GM23248 (cell line): ENCODE results near the gene EHBP1L1. TPM values are rescaled to one million over a fixed set of nuclear protein-coding genes. Genes with fewer than 3 reads are reported as not detected.

Experiments used
- DNase-seq: peaks from one replicate; pipeline ENCODE4 v3.0.0-alpha.2; 2015
- H2AFZ ChIP-seq: fragments of 200-600 bp; sonication (generic); 2 replicates; pipeline ENCODE4 v1.6.1; 2016; ENCODE audit warnings: antibody characterized with exemption
- H3F3A ChIP-seq: fragments of 200-600 bp; sonication (generic); 2 replicates; pipeline ENCODE4 v1.6.1; 2016; ENCODE audit warnings: mild to moderate bottlenecking, antibody characterized with exemption, mixed run types; ENCODE audit not compliant: insufficient read depth
- H3K27ac ChIP-seq: fragments of 200-600 bp; sonication (generic); 2 replicates; pipeline ENCODE4 v1.5.1; 2016; ENCODE audit warnings: mild to moderate bottlenecking
- H3K27me3 ChIP-seq: fragments of 200-600 bp; sonication (generic); replicated peaks from 2 replicates; pipeline ENCODE4 v1.6.1; 2016; ENCODE audit warnings: mild to moderate bottlenecking; ENCODE audit not compliant: insufficient read depth
- H3K36me3 ChIP-seq: fragments of 200-600 bp; sonication (generic); 2 replicates; pipeline ENCODE4 v1.6.1; 2016; ENCODE audit warnings: low read depth, mild to moderate bottlenecking
- H3K4me1 ChIP-seq: fragments of 200-600 bp; sonication (generic); 2 replicates; pipeline ENCODE4 v1.6.1; 2016; ENCODE audit warnings: mild to moderate bottlenecking; ENCODE audit not compliant: insufficient read depth
- H3K4me2 ChIP-seq: fragments of 200-600 bp; sonication (generic); one replicate; pipeline ENCODE4 v1.6.1; 2016; ENCODE audit warnings: mild to moderate bottlenecking; ENCODE audit not compliant: unreplicated experiment
- H3K4me3 ChIP-seq: fragments of 200-600 bp; sonication (generic); 2 replicates; pipeline ENCODE4 v1.5.1; 2016; ENCODE audit warnings: mild to moderate bottlenecking
- H3K79me2 ChIP-seq: fragments of 200-600 bp; sonication (generic); 2 replicates; pipeline ENCODE4 v1.6.1; 2016; ENCODE audit warnings: mild to moderate bottlenecking; ENCODE audit not compliant: insufficient read depth
- H3K9ac ChIP-seq: fragments of 200-600 bp; sonication (generic); 2 replicates; pipeline ENCODE4 v1.6.1; 2016; ENCODE audit warnings: mild to moderate bottlenecking
- H3K9me2 ChIP-seq: fragments of 200-600 bp; sonication (generic); 2 replicates; pipeline ENCODE4 v1.6.1; 2016; ENCODE audit warnings: mixed run types, mild to moderate bottlenecking, moderate library complexity; ENCODE audit not compliant: insufficient read depth
- H3K9me3 ChIP-seq: fragments of 200-600 bp; sonication (generic); one replicate; pipeline ENCODE4 v1.6.1; 2017; ENCODE audit warnings: low read depth
- H4K20me1 ChIP-seq: fragments of 200-600 bp; sonication (generic); 2 replicates; pipeline ENCODE4 v1.6.0; 2016; ENCODE audit not compliant: insufficient read depth
- EZH2 ChIP-seq: fragments of 200-600 bp; sonication (generic); IDR thresholded peaks from 2 replicates; pipeline ENCODE4 v1.6.1; 2018; ENCODE audit warnings: antibody characterized with exemption, mild to moderate bottlenecking; ENCODE audit not compliant: insufficient read depth, poor library complexity, severe bottlenecking
- EZH2phosphoT487 ChIP-seq: fragments of 200-600 bp; sonication (generic); IDR thresholded peaks from 2 replicates; pipeline ENCODE4 v1.6.1; 2018; ENCODE audit warnings: antibody characterized with exemption, moderate library complexity, mild to moderate bottlenecking, low read depth; ENCODE audit not compliant: insufficient read depth
- WGBS, 2 experiments: methylation state at CpG; one replicate each; pipeline ENCODE4 v1.1.6; 2015 to 2017; ENCODE audit warnings: low lambda C conversion rate in 2 of 2, low coverage in 1 of 2; ENCODE audit errors: missing lambda C conversion rate in 2 of 2; 5-methylcytosine and 5-hydroxymethylcytosine counted together
- in situ Hi-C: fragments of 300-500 bp; cut with MboI; formaldehyde crosslinking; loops from 2 replicates; pipeline ENCODE4 v1.15.0; 2020
- polyA plus RNA-seq: library from polyadenylated mRNA; unstranded; fragments of >200 nt; fragmentation: Nextera tagmentation; extraction: Ambion mirVana; gene quantifications from 2 replicates; pipeline ENCODE4 v1.2.1, GENCODE V29; 2016
- total RNA-seq: library from RNA; depleted of rRNA; stranded (reverse); fragments of >200 nt; shearing (Covaris generic); gene quantifications from 2 replicates; pipeline ENCODE4 v1.2.3, GENCODE V29; 2014

Gene EHBP1L1
- total and polyA plus RNA-seq, 2 experiments from 2014 or later: 11.5 to 85.5 TPM

GRCh38 chr11:65542738-65543390, 33.0 kb upstream of the EHBP1L1 start:
- Histone ChIP-seq H3K79me2 (no peaks in the 10 kb centered on the region), H3K27ac (no peak overlapping the region), H3K4me3 (no peak overlapping the region), H3F3A (peaks cover 33% of the 10 kb centered on the region), H2AFZ (no peak overlapping the region), H3K9ac (no peak overlapping the region), H3K36me3 (0 out of 2 replicates have a peak, but pooled peaks cover 3% of the 10 kb centered on the region), H3K27me3 (no peaks in the 10 kb centered on the region), H3K9me2 (no peaks in the 10 kb centered on the region), H3K4me1 (no peaks in the 10 kb centered on the region; the same call in 1 of the 2 replicates), H3K9me3 (no peaks in the 10 kb centered on the region), H4K20me1 (no peaks in the 10 kb centered on the region), H3K4me2 (no peak overlapping the region)
- 67 to 78% methylated on average over 3 of the region's 3 CpGs for WGBS, 2 experiments
- TF ChIP-seq EZH2 (no peak), EZH2phosphoT487 (no peak)
- no peak for DNase-seq
- in situ Hi-C loops: no loop called here

GRCh38 chr11:65545853-65546216, 30.0 kb upstream of the EHBP1L1 start:
- Histone ChIP-seq H3K9ac (no peak overlapping the region), H3K27ac (no peak overlapping the region), H4K20me1 (no peaks in the 10 kb centered on the region), H3K27me3 (no peaks in the 10 kb centered on the region), H3K9me2 (no peaks in the 10 kb centered on the region), H3K4me1 (no peaks in the 10 kb centered on the region; the same call in 1 of the 2 replicates), H3K4me3 (no peak overlapping the region), H2AFZ (no peak overlapping the region), H3K4me2 (no peak overlapping the region), H3K9me3 (no peaks in the 10 kb centered on the region), H3K36me3 (peaks cover 9% of the 10 kb centered on the region; the same call in 1 of the 2 replicates), H3F3A (peaks cover 33% of the 10 kb centered on the region), H3K79me2 (no peaks in the 10 kb centered on the region)
- DNase-seq: no peak
- TF ChIP-seq EZH2phosphoT487 (no peak), EZH2 (no peak)
- 88 to 92% methylated on average over 4 of the region's 4 CpGs for WGBS, 2 experiments
- in situ Hi-C loops: no loop called here

GRCh38 chr11:65546217-65546958, 29.5 kb upstream of the EHBP1L1 start:
- Histone ChIP-seq H3K4me2 (no peak overlapping the region), H3K9me2 (no peaks in the 10 kb centered on the region), H4K20me1 (no peaks in the 10 kb centered on the region), H3K27me3 (no peaks in the 10 kb centered on the region), H3K4me3 (no peak overlapping the region), H3K27ac (no peak overlapping the region), H3K79me2 (no peaks in the 10 kb centered on the region), H2AFZ (no peak overlapping the region), H3K9me3 (no peaks in the 10 kb centered on the region), H3F3A (peaks cover 31% of the 10 kb centered on the region), H3K9ac (no peak overlapping the region), H3K36me3 (peaks cover 9% of the 10 kb centered on the region; the same call in 1 of the 2 replicates), H3K4me1 (no peaks in the 10 kb centered on the region; the same call in 1 of the 2 replicates)
- 78 to 90% methylated on average over 37 to 64 of the region's 64 CpGs for WGBS, 2 experiments
- in situ Hi-C loops: no loop called here
- no peak for DNase-seq
- TF ChIP-seq EZH2 (no peak), EZH2phosphoT487 (no peak)

GRCh38 chr11:65547446-65548125, 28.3 kb upstream of the EHBP1L1 start:
- Histone ChIP-seq H3K79me2 (no peaks in the 10 kb centered on the region), H3K4me3 (no peak overlapping the region), H4K20me1 (no peaks in the 10 kb centered on the region), H3K36me3 (peaks cover 14% of the 10 kb centered on the region; the same call in 1 of the 2 replicates), H3K27ac (no peak overlapping the region), H2AFZ (no peak overlapping the region), H3K9me2 (no peaks in the 10 kb centered on the region), H3K4me1 (no peaks in the 10 kb centered on the region), H3K4me2 (no peak overlapping the region), H3K27me3 (no peaks in the 10 kb centered on the region), H3F3A (peaks cover 19% of the 10 kb centered on the region), H3K9me3 (no peaks in the 10 kb centered on the region), H3K9ac (no peak overlapping the region)
- no peak for TF ChIP-seq EZH2
- no peak for TF ChIP-seq EZH2phosphoT487
- no peak for DNase-seq
- WGBS, 2 experiments: 93 to 95% methylated on average over 29 to 47 of the region's 52 CpGs
- in situ Hi-C loops: no loop called here
